K562 (cell line): ENCODE results near the gene CD55. TPM values are rescaled to one million over a fixed set of nuclear protein-coding genes. Genes with fewer than 3 reads are reported as not detected.

Experiments
- BACH1 ChIP-seq: fragments of 200-800 bp; sonication (Bioruptor generic); IDR thresholded peaks from 2 replicates; pipeline ENCODE4 v1.6.1; 2016; ENCODE audit warnings: missing genetic modification characterization, missing compliant biosample characterization
- CEBPG ChIP-seq, 3 experiments: fragments of 200-800 bp in 1 of 3; sonication (Bioruptor generic) in 1 of 3; sonication (generic) in 1 of 3; formaldehyde crosslinking in 1 of 3; IDR thresholded peaks in 2 of 3; conservative IDR thresholded peaks in 1 of 3; 2 replicates each; pipeline versions ENCODE4 v1.6.1 to v1.8.0; 2016 to 2022; ENCODE audit warnings: missing compliant biosample characterization in 2 of 3, missing genetic modification characterization in 2 of 3, mild to moderate bottlenecking in 1 of 3, missing genetic modification reagents in 1 of 3
- CREBBP ChIP-seq: IDR thresholded peaks from one replicate; pipeline ENCODE4 v1.6.1; 2012; ENCODE audit warnings: low read depth, mild to moderate bottlenecking, control low read depth, inconsistent platforms, low read length
- DPF2 ChIP-seq: fragments of 450-650 bp; IDR thresholded peaks from 2 replicates; pipeline ENCODE4 v1.6.1; 2016
- ELF1 ChIP-seq: fragments of 200-800 bp; sonication (Bioruptor generic); IDR thresholded peaks from 2 replicates; pipeline ENCODE4 v1.6.1; 2016; ENCODE audit warnings: missing genetic modification characterization, missing compliant biosample characterization
- ELF2 ChIP-seq: fragments of 250-450 bp; sonication (Bioruptor Pico); IDR thresholded peaks from 2 replicates; pipeline ENCODE4 v1.5.0; 2021; ENCODE audit warnings: mild to moderate bottlenecking
- ESRRB ChIP-seq: fragments of 250-450 bp; sonication (Bioruptor Pico); IDR thresholded peaks from 2 replicates; pipeline ENCODE4 v1.5.0; 2020; ENCODE audit warnings: mild to moderate bottlenecking, moderate library complexity, borderline replicate concordance
- FOXJ3 ChIP-seq: sonication (generic); formaldehyde crosslinking; IDR thresholded peaks from 2 replicates; pipeline ENCODE4 v1.4.0; 2020; ENCODE audit warnings: mild to moderate bottlenecking, missing genetic modification reagents
- KAT7 ChIP-seq: sonication (generic); formaldehyde crosslinking; IDR thresholded peaks from 2 replicates; pipeline ENCODE4 v1.8.0; 2022; ENCODE audit warnings: missing genetic modification reagents, mild to moderate bottlenecking, borderline replicate concordance
- KLF16 ChIP-seq: IDR thresholded peaks from 2 replicates; pipeline ENCODE4 v1.6.1; 2016; ENCODE audit warnings: antibody characterized with exemption
- LCOR ChIP-seq: sonication (generic); formaldehyde crosslinking; IDR thresholded peaks from 2 replicates; pipeline ENCODE4 v1.8.0; 2022; ENCODE audit warnings: mild to moderate bottlenecking, missing genetic modification reagents
- LEF1 ChIP-seq: fragments of 450-650 bp; IDR thresholded peaks from 2 replicates; pipeline ENCODE4 v1.6.1; 2016; ENCODE audit warnings: mild to moderate bottlenecking
- MAFF ChIP-seq: IDR thresholded peaks from 2 replicates; pipeline ENCODE4 v1.6.1; 2012; ENCODE audit warnings: low read length, improper control_type of control experiment
- NFYB ChIP-seq: IDR thresholded peaks from 2 replicates; pipeline ENCODE4 v1.6.1; 2011; ENCODE audit warnings: mild to moderate bottlenecking, moderate library complexity; ENCODE audit not compliant: insufficient read length; ENCODE audit errors: extremely low read depth
- RBBP5 ChIP-seq: fragments of 200-600 bp; sonication (generic); IDR thresholded peaks from 2 replicates; pipeline ENCODE4 v1.6.1; 2012; ENCODE audit warnings: borderline replicate concordance, mild to moderate bottlenecking, low read length, control low read depth, inconsistent platforms; ENCODE audit not compliant: insufficient read depth, poor library complexity, severe bottlenecking
- RNF2 ChIP-seq: sonication (generic); IDR thresholded peaks from 2 replicates; pipeline ENCODE4 v1.6.1; 2016
- SRF ChIP-seq, 2 experiments: fragments of 250-450, 450-650 bp in 1 of 2; sonication (Bioruptor Pico) in 1 of 2; sonication (generic) in 1 of 2; formaldehyde crosslinking; IDR thresholded peaks; 2 replicates each; pipeline versions ENCODE4 v1.5.0 to v1.5.1; 2020 to 2022; ENCODE audit warnings: mild to moderate bottlenecking in 1 of 2, missing genetic modification reagents in 1 of 2
- ZNF282 ChIP-seq: sonication (generic); formaldehyde crosslinking; IDR thresholded peaks from 2 replicates; pipeline ENCODE4 v1.8.1; 2023; ENCODE audit warnings: missing genetic modification reagents
- ZNF766 ChIP-seq: fragments of 200-800 bp; sonication (Bioruptor generic); conservative IDR thresholded peaks from 2 replicates; pipeline ENCODE4 v1.6.1; 2016; ENCODE audit warnings: missing genetic modification characterization, missing compliant biosample characterization
- polyA plus RNA-seq, 8 experiments: library from polyadenylated mRNA; depleted of rRNA in 4 of 8; stranded (reverse) in 5 of 8; unstranded in 3 of 8; fragments of >200 nt; fragmentation: Nextera tagmentation in 2 of 8; fragmentation: Illumina TruSeq in 1 of 8; extraction: Ambion mirVana in 2 of 8; extraction: Trizol in 1 of 8; gene quantifications; 2 replicates each; pipeline versions ENCODE4 v1.2.1 to v1.2.3, GENCODE V29; 2011 to 2014; ENCODE audit warnings: inconsistent platforms in 1 of 8, missing spikeins in 1 of 8
- total RNA-seq, 7 experiments: library from RNA; depleted of rRNA in 6 of 7; stranded (reverse); fragments of >200 nt in 6 of 7; fragmentation: Illumina TruSeq in 2 of 7; extraction: Trizol in 2 of 7; gene quantifications; 2 replicates each; pipeline versions ENCODE4 v1.2.1 to v1.2.3, GENCODE V29; 2011 to 2021; ENCODE audit warnings: low replicate concordance in 1 of 7
- TF ChIP-seq, protein P1 (sequence below): fragments of 250-450 bp; sonication (Bioruptor Pico); IDR thresholded peaks from 2 replicates; pipeline ENCODE4 v1.4.0; 2020; ENCODE audit warnings: borderline replicate concordance
- TF ChIP-seq, protein P2 (sequence below): fragments of 250-450 bp; sonication (Bioruptor Pico); IDR thresholded peaks from 2 replicates; pipeline ENCODE4 v1.9.0; 2021; ENCODE audit warnings: mild to moderate bottlenecking, inconsistent platforms
- TF ChIP-seq, protein P3 (sequence below): fragments of 450-650 bp; IDR thresholded peaks from 2 replicates; pipeline ENCODE4 v1.6.1; 2014; ENCODE audit warnings: low read depth, mild to moderate bottlenecking, moderate library complexity, borderline replicate concordance

Gene CD55
- total and polyA plus RNA-seq, 9 of the 15 experiments (the other 6 are each of a cell fraction or from before 2014, with no cell fraction given), result 17.7 to 150 (median 97.0) TPM

DNA sequence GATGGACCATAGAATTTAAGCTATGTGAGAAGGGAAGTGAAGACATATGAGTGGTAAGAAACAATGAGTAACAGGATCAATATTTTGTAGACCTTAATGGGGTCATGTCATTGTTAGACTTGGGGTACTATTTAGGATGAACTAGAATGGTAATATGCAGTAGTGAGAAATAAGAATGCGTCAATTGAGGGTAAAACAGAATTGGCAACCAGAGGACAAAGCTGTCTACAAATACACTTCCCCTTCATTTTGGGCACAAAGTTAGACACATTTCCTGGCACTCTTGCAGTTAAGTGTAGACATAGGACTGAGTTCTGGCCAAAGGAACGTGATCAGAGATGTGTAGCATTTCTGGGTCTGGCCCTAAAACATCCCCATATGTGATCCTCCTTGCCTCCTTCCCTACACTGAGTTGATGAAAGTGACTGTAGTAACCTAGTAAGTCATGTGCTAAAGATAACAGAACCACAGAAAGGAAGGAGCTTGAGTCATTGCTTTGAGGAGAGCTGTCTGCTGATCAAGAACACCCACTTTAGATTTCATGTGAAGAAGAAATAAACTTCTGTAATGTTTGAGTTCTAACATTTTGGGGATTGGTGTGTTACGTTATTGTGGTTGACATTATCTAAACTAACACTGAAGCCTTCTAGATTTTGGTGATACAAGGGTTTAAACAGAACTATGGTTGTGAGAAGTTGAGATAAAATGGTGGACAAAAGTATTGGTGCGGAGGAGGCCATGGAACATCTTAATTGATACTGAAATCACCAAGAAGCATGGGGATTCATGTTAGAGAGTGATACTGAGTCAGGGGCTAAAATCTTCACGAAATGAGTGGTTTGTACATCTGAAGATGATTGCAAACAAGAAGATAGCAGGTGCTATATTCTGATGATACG is 41.7 kb downstream of the CD55 start (continued):
- TF ChIP-seq, protein P1, sequence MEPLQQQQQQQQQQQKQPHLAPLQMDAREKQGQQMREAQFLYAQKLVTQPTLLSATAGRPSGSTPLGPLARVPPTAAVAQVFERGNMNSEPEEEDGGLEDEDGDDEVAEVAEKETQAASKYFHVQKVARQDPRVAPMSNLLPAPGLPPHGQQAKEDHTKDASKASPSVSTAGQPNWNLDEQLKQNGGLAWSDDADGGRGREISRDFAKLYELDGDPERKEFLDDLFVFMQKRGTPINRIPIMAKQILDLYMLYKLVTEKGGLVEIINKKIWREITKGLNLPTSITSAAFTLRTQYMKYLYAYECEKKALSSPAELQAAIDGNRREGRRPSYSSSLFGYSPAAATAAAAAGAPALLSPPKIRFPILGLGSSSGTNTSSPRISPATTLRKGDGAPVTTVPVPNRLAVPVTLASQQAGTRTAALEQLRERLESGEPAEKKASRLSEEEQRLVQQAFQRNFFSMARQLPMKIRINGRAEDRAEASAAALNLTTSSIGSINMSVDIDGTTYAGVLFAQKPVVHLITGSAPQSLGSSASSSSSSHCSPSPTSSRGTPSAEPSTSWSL, result no peak
- TF ChIP-seq, protein P2, sequence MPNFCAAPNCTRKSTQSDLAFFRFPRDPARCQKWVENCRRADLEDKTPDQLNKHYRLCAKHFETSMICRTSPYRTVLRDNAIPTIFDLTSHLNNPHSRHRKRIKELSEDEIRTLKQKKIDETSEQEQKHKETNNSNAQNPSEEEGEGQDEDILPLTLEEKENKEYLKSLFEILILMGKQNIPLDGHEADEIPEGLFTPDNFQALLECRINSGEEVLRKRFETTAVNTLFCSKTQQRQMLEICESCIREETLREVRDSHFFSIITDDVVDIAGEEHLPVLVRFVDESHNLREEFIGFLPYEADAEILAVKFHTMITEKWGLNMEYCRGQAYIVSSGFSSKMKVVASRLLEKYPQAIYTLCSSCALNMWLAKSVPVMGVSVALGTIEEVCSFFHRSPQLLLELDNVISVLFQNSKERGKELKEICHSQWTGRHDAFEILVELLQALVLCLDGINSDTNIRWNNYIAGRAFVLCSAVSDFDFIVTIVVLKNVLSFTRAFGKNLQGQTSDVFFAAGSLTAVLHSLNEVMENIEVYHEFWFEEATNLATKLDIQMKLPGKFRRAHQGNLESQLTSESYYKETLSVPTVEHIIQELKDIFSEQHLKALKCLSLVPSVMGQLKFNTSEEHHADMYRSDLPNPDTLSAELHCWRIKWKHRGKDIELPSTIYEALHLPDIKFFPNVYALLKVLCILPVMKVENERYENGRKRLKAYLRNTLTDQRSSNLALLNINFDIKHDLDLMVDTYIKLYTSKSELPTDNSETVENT (CRISPR knock-in tag), result no peak
- TF ChIP-seq LEF1 (peak; percentile 67; the same call in 1 of the 2 replicates), FOXJ3 (no peak), KAT7 (CRISPR knock-in tag) (no peak), LCOR (CRISPR knock-in tag) (peak; percentile 88), ELF1 (0 out of 2 replicates have a peak, but pooled peaks have one; percentile 31), NFYB (no peak), DPF2 (peak; percentile 79), SRF (CRISPR knock-in tag; IDR thresholded peaks at IDR 0.05) (0 out of 4 replicates have a peak, but pooled peaks of 1 of the 2 experiments have one; percentile 21), CEBPG (CRISPR knock-in tag; IDR thresholded peaks at IDR 0.05) (peak; percentile 73), CEBPG (tag; conservative IDR thresholded peaks at IDR 0.05 in 1 of 2, IDR thresholded peaks at IDR 0.05 in 1 of 2) (peak in 1 of 2 experiments; percentile 75; a peak in 2 of 4 replicates), KLF16 (peak; percentile 45), ZNF766 (CRISPR knock-in tag) (peak; percentile 79), ZNF282 (CRISPR knock-in tag) (no peak), MAFF (no peak), ESRRB (CRISPR knock-in tag) (no peak), RNF2 (peak; percentile 47; the same call in 1 of the 2 replicates), ELF2 (CRISPR knock-in tag) (0 out of 2 replicates have a peak, but pooled peaks have one; percentile 50), CREBBP (no peak), RBBP5 (no peak), BACH1 (tag) (peak; percentile 84)
- TF ChIP-seq, protein P3, sequence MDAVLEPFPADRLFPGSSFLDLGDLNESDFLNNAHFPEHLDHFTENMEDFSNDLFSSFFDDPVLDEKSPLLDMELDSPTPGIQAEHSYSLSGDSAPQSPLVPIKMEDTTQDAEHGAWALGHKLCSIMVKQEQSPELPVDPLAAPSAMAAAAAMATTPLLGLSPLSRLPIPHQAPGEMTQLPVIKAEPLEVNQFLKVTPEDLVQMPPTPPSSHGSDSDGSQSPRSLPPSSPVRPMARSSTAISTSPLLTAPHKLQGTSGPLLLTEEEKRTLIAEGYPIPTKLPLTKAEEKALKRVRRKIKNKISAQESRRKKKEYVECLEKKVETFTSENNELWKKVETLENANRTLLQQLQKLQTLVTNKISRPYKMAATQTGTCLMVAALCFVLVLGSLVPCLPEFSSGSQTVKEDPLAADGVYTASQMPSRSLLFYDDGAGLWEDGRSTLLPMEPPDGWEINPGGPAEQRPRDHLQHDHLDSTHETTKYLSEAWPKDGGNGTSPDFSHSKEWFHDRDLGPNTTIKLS, result no peak
